SHP77 treated with DMSO at 0.1 percent for 48 hours (cell line): ENCODE data around the gene ASB11.

ENCODE experiments used
- DNase-seq: peaks from one replicate; lab custom pipeline; 2025; lab: John Stamatoyannopoulos, UW

Gene ASB11

GRCh38 chrX:15315509-15315908 lies at the start of gene ASB11:
TSS of gene ASB11 (minus strand) at chrX:15315640. CDS start at chrX:15315605, 35 bp downstream.
- no peak for DNase-seq

- no peak for DNase-seq
These were observed 44.3 kb upstream of the ASB11 start for GRCh38 chrX:15359701-15360100.

DNA sequence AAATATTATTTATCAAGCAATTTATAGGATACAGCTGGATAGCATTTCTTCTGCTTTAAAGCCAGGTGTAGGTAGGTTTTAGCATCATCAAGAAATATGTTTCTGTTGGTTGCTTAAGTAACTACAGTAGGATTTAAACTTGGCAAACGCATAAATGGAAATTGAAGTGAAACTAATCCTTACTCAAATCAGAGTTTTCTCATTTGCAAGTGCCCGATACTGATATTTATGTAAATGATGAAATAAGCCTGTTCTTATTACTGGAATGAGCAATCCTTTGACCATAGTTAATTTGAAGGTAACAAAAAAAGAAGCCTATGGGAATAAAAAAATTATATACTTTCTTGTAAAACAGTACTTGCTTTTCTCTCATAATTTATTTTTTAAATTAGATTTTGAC lies 43.1 kb upstream of the ASB11 start:
- DNase-seq: no peak

DNA sequence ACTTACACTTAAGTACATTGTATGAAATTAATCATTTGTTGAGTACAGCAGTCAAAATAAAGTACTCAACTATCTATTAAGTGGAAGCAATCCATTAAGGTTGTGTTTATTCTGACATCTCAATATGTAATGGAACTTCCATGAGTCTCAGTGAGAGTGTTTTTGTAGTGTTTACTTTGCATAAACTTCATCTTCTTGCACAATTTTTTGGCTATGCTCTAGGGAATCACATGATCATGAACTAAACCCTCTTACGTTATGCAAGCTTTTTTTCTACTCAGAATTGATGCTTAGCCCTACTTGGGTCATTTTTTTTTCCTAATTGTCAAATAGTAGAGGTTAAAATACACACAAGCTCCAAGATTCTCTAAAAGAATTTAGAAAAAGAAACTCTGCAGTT lies 41.0 kb upstream of the ASB11 start:
- DNase-seq: no peak

- no peak for DNase-seq
These were observed 35.0 kb upstream of the ASB11 start for GRCh38 chrX:15350329-15350996.

- DNase-seq: peak; percentile 0
These were observed 33.6 kb upstream of the ASB11 start for GRCh38 chrX:15349046-15349445.

- no peak for DNase-seq
These were observed 30.5 kb upstream of the ASB11 start for GRCh38 chrX:15345976-15346375.

DNA sequence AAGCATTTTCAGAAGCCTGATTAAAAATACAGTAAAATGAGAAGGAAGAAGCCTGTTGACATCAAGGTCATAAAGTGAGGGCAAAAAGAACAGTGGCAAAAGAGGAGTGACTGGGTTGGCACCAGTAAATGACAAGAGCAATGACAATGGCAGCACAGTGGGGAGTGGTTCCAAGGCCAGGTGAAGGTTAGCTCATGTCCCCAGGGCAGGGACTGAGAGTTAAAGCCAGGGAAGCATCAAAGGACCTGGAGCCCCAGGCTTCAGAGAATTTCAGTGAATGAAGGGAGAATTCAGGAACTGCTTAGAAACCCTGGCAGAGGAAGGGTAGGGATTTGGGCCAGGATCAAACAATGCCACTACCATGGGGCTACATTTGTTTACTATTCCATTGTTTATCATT lies 28.7 kb upstream of the ASB11 start:
- no peak for DNase-seq

- DNase-seq: no peak
These were observed 27.6 kb upstream of the ASB11 start for GRCh38 chrX:15343075-15343476.

GRCh38 chrX:15340867-15341266 lies 25.4 kb upstream of the ASB11 start:
- no peak for DNase-seq

DNA sequence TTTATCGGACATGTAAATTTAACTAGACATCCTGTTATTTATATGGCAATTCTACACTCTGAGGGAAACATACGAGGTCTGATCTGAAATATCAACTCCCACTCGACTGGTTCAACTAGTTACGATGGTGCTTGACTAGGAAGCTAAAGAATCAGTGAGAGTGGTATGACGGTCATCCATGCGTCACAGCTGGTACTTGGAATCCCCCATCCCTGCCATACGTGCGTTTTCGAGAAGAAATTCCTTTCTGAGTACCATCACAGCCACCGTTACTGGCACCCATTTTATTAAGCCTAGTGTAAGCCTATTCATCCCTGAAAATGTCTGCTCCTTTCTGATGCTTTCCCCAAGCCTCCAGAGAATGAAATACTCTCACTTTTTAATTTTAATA lies 20.6 kb upstream of the ASB11 start:
- DNase-seq: peak; percentile 8

- DNase-seq: peak; percentile 84
These were observed 19.9 kb upstream of the ASB11 start, which contains the start of gene PIGA for GRCh38 chrX:15335135-15336022. TSS of gene PIGA (minus strand) at chrX:15335523. CDS start at chrX:15331930, 3,593 bp downstream.

GRCh38 chrX:15334561-15334960 lies 19.1 kb upstream of the ASB11 start:
- no peak for DNase-seq

DNA sequence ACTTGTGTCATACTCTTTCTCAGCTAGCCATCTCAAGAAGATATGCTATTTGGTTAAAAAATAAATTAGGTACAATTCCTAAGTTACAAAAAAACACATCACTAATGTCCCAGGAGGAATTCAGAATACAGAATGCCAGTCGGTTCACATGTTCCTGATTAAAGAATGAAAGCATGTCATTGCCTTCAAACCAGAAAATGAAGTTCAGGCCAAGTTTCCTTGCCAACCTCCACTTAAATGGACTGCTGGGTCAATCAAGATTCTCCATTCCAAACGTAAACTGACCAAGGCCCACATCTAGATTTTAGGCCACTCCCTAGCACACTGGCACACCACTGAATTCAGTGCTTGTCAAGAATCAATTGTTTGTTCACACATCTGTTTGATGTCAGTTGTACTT lies 13.4 kb upstream of the ASB11 start:
- DNase-seq: no peak

DNA sequence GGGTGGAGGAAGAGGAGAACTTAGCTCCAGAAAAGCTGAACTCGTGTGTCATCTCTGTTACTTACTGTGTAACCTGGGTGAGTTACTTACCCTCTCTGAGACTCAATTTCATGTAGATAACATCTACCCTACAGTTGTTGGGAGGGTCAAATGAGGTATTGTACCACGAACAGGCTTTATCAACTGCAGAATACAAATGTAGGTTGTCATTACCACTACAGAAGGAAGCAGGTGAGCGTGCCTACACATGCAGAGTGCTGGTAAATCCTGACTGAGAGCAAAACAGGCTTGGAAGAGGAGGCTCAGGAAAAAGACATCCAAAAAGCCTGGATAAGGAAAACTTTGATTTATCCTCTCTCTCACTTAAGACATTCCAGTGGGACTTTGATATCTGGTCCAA lies 12.7 kb upstream of the ASB11 start:
- DNase-seq: no peak

- DNase-seq: no peak
These were observed 7.0 kb upstream of the ASB11 start for GRCh38 chrX:15322472-15322871.

GRCh38 chrX:15322072-15322471 lies 6.6 kb upstream of the ASB11 start:
- DNase-seq: no peak

- no peak for DNase-seq
These were observed 6.0 kb upstream of the ASB11 start for GRCh38 chrX:15321447-15321846.

DNA sequence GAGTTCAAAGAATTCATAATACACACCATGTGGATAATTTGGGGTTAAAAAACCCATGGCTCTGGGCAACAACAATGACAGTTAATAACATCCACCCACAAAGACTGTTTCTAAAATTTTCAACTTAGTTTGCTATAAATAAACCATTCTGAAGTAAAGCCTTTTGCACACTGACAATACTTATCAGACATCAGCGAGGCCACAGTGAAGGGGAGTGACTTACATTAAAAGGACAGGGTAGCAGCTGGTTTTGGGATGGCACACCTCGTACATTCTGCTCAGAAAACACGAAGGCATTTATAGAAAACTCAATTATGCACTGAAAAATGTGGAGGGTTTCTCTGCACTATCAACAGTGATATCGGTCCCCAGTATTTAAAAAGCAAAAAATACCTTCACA lies 4.9 kb upstream of the ASB11 start:
- DNase-seq: no peak

GRCh38 chrX:15319075-15319474 lies 3.6 kb upstream of the ASB11 start:
- no peak for DNase-seq

DNA sequence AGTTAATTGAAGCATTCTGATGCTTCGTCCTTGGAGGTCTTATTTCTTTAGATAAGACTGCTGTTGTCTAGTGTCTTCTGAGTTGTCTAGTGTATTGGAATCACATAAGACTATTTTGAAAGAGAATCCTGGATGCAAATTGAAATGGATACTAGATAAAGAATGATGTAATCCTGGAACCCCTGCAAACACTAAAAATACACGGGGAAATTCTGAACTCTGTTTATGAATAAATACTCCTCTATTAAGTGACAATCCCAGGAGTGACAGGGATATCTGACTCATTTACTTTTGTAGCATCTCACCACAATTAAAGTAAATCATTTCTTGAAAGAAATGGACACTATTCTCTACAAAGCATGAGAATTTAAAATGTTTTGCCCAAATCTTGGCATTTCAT lies 968 bp downstream of the ASB11 start:
- DNase-seq: no peak

DNA sequence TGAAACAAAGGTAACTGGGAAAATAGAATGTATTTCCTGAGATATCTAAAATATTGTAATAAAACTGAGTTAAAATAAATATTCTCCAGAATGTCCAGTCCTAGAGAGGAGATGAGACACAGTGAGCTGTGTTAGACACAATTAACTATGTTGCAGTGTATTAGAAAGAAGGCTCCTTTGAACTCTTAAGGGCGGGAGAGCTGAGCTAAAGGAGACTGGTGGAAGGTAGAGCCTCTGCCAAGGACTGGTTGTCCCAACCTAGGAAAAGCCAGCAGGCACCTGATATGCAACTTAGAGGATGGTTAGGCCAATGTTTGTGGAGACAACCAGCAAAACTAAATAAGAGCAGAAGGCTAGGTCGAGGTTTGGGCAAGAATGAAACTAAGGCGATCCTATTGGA lies 4.3 kb downstream of the ASB11 start:
- no peak for DNase-seq

- peak; percentile 12 for DNase-seq
These were observed 5.3 kb downstream of the ASB11 start for GRCh38 chrX:15310117-15310516.
